HL-60/S4 treated with retinoic acid at 250 ng/mL for 4 days and 3 days (cell line): ENCODE data around the gene C6.
"Not testable (repeated sequence)": the region's sequence is repeated elsewhere in the genome, so short reads cannot be mapped to it uniquely, and the experiment has no call there.

Experiments used
- in situ Hi-C: fragments of 300-500 bp; cut with MboI; formaldehyde crosslinking; loops from 2 replicates; pipeline ENCODE4 v1.7.0; 2022; ENCODE audit warnings: low sequenced_read_pairs

The C6 gene

DNA sequence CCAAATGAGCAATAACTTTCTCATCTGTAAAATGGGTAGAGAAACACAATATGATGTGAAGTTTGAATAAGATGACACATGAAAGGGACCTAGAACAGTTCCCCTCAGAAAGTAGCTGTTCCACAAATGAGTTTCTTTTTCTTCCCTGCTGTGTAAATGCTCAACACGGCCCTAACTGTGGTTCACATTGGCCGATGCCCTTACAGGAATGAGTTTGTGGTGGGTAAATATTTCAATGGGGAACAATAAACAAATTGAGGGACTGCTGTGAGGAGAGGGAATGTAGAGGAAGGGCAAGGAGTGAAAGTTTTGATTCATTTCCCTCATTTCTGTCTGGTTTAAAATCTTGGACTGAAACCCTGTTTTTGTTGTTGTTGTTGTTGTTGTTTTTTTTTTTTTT lies 12.8 kb downstream of the C6 start:
- in situ Hi-C loops, result no loop called here

DNA sequence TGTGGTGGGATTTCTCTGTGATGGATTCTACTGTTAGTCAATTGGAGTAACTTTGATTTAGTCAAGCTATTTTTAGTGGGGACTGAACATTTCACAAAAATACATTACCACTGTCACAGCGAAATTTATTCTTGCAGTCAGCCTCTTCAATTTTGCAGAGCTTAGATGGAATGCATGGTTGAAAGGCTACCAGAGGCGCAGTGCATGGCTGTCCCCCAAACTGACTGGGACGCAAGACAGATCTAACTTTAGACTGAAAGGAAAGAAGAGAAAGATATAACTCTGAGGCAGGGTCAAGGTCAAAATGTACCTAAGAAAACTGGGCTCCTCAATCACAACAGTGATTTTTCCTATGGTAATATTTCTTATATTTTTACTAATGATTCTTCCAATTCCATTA lies 13.7 kb downstream of the C6 start:
- in situ Hi-C loops, result no loop called here

DNA sequence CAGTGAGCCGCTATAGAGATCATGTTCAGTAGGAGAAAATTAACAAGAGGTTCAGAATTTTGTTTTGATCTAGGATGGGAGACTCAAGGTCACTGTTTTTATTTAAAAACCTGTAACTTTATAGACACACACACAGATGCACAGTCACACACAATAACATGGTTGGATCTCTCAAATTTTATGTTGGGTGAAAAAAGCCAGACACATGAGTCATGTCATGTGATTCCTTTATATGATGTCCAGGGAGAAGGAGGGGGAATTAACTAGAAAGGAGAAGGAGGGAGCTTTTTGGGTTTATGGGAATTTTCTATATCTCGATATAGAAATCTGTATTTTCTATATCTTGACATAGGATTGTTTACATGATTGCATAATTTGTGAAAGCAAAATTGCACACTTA lies 17.1 kb downstream of the C6 start:
- in situ Hi-C loops, result no loop called here

DNA sequence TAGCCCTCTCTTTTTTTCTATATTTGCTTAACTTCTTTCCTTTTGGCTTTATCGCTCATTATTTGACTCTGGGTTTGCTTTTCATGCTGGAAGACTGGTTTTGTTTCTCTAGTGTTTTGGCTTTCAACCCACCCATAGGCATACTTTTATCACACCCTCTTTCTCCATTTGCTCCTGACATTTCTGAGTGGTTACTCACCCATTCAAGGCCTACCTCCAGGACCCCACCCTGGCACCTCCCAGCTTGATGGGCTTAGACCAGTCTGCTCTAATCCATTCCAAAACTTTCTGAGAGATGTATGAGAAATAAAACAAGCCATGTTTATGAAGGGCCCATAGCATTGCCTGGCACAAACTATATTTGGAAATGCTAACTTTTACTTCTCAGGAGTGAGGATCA lies 18.1 kb downstream of the C6 start:
- in situ Hi-C loops, result no loop called here

DNA sequence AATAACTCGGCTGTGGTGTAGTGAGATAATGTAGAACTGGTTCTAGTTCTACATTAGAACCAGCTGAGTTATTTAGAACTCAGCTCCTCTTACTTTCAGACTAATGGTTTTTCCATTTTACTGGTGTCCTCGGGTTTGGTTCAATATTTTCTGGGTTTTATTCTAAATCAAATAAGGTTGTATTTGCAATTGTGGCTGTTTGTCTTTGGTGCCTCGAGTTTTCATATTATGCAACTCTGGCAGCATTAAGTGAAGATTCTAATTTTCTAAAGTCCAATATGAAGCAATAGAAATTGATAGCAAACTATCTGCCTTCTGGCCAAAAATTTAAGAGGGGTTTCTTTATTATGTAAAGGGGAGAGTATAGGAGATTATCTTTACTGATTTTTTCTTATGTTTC lies 19.0 kb downstream of the C6 start:
- in situ Hi-C loops, result no loop called here

DNA sequence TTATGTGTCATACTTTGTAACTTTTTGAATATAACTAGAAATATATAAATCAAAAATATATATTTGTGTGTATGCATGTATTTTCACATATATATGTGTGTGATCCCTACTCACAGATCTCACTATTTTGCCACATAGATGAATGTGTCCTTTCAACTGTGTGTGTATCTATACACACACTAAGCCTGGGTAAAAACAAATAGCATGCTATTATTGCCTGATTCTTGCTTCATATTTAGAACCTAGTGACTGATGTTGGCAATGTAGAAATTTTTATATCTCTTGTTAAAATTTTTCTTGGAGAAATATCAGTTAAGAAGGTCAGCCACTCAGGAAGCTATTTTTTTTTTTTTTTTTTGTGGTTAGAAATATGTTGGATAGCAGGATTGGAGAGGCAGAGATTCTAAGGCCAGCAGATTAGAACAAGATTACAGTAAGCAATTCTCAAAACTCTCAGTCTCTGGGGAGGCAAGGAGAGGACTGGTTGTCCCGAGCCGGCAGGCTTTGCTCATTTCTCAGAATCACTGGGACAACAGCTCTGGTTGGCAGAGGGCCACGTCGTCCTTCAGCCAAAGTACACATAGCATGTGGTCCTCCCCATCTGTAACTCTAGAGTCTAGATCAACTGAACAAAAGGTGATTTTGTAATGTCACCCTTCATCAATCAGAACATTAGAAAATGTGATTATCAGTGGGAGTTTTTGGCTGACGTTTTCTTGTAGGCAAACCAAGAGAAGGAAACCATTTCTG lies 19.7 kb downstream of the C6 start:
- in situ Hi-C loops, result no loop called here

DNA sequence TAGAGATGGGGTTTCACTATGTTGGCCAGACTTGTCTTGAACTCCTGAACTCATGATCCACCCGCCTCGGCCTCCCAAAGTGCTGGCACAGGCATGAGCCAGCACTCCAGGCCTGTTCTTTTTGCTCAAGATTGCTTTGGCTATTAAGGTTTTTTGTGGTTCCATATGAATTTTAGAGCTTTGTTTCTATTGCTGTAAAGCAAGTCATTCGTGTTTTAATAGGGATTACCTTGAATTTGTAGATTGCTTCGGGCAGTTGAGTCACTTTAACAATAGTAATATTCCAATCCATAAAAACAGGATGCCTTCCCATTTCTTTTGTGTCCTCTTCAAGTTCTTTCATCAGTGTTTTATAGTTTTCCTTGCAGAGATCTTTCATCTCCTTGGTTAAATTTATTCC lies 22.1 kb downstream of the C6 start:
- in situ Hi-C loops, result no loop called here

DNA sequence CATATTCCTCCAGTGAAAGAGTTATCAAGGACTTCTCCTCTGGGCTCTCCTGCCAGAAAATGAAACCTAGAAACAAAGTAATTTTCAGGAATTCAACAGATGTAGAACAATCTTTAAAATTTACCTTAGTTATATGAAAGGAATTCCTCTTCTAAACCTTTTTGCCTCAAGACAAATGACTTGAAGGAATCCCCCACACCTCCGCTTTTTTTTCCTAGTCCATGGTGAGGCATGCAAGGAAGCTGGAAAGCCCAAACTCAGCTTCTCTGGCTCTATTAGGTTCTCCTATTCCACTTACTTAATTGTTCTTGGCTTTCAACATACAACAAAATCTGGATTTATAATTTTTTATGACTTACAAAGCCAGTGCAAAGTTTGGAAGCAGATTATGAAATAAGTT lies 27.2 kb downstream of the C6 start:
- in situ Hi-C loops, result no loop called here

DNA sequence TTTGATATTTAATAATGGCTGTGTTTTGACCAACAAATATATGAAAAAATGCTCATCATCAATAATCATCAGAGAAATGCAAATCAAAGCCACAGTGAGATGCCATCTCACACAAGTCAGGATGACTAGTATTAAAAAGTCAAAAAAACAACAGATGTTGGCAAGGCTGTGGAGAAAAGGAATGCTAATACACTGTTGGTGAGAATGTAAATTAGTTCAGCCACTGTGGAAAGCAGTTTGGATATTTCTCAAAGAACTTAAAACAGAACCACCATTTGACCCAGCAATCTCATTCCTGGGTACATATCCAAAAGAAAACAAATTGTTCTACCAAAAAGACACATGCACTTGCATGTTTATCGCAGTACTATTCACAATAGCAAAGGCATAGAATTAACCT lies 30.0 kb downstream of the C6 start:
- in situ Hi-C loops, result not testable (repeated sequence)

DNA sequence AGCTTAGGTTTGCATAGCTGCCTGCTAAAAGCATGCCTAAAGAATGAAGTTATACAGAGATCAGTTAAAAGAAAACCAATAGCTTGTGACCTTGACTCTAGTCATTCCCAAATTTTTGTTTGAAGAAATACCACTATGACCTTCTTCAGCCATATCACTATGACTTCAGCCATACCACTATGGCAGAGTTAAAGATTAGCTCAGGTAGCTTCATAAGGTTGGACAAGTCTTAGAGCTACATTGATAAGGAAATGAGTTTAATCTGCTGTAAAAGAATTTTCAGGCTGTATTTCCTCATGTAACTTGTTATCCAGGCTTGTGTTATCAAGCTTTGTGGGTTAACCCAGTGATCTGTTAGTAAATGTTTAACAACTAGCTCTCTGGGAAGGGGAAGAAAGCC lies 30.7 kb downstream of the C6 start:
- in situ Hi-C loops, result no loop called here

DNA sequence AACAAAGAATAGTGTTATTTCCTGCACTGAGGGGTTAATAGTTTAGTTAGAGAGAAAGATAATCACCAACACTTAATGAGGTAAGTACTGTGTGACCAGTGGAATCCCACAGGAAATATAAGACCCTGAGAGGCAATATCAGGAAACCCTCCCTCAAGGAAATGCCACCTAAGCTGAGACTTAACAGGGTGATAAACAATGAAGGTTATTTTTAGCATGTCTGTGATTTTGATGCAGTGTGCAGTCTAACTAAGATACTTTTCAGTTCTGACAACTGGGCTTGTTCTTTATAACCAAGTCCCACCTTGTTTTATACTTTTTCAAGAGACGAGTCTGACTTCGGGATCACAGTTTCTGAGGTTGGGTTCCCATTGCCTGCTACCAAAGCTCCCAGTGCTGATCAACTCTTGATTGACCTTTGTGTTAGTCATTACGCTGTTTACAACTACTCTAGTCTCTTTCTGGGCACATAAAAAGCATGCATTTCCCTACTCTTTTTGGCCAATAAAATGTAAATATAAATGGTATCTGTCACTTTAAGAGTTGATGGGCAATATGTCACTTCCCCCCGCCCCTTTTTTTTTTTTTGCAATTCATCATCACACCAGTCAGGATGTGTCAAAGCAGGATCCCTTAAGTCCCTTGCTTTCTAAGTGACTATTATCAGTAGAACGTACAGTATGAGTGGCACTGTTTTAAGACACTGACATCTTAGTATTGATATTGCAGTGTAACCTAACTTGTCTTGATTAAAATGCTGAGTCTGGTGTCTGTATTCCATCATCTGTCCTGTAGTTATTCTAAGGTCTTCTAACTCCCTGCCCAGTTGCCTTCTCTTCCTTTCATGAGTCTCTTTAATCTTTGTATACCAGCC lies 31.4 kb downstream of the C6 start:
- in situ Hi-C loops, result no loop called here

DNA sequence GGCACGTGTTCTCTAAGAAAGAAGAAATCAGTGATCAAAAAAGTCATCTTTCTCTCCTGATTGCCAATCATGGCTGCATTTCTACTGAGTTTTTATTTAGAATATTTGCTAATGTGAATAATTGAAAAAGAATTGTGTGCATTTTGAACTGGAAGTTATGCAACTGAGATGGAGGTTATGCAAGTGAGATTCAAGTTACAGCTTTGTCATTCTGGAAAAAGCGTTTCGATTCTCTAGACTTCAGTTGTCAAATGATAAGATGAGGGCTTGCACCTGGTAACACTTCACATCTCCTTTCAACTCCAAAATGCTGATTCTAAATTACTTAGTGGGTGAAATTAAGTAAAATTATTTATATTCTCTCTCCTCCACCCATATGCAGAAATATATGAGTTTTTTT lies 36.4 kb downstream of the C6 start:
- in situ Hi-C loops, result no loop called here

DNA sequence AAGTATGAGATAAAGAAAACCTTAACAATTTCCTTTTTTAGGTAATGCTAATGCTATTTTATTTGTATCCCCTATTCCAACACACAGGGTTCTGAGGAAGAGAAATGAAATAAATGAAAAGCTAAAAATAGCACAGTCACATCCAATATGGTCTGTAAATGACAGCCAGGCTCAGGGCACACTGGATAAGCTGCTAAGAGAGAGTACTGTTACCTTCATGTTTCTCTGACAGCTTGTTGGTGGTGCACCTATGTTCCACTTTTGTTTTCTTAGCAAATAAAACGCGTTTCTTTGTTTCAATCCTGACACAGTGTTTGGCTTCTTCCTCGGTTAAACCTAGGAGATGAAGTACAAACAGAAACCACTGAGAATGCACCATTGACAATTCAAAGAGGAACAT lies 41.3 kb downstream of the C6 start:
- in situ Hi-C loops, result no loop called here

DNA sequence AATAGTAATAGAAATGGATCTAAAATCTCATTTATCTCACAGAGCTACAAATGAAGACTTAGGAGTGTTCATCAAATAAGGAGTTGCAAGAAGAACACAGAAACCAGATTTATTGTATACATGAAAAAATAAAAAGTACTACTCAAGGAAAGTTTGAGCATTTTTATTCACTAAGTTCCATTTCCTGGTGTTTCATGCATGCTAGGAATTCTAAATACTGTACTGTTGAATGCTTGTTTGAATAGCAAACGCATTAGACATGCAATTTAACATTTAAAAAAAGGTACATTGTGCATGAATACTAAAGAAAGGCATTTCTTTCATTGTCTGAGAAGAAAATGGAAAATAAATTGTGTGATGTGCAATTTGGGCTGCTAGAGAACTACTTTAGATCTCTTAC lies 52.1 kb downstream of the C6 start:
- in situ Hi-C loops, result no loop called here

DNA sequence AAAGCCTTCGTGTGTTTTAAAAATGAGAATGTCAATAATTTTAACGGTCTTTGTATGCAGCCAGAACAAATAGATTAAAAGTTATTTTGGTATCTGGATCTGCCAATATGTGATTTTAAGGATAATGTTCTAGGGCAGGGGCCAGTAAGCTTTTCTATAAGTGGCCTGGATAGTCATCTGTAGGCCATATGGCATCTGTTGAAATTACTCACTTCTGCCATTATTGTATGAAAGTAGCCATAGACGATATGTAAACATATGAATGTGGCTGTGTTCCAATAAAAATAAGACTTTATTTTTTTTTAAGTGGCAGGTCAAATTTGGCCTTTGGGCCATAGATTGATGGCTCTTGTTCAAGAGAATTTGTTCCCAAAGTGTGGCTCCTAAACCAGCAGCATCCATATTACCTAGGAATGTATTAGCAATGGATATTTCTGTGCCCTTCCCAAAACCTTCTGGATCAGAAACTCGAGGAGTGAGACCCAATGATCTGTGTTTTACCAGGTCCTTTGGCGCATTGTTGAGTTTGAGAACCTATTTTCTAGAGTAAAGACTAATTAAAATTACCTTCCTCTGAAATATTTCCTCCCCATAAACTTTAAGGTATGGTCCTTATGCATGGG lies 55.9 kb downstream of the C6 start:
- in situ Hi-C loops, result no loop called here

DNA sequence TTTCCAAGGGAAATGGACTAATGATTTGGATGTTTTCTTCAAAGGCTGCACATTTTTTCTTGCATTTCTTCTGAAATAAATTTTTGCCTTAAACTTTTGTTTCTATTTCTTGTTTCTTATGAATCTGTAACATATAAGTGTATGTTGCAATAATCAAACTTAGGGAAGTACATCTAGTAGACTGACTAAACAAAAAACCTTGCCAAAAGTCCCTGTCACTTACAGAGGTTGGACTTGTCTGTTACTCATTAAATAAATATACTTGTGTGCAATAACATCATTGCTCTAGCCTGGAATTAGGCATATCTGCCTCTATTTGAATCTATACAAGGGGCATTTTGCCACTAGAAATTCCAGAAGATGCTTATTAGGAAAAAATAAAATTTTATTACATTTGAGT lies 56.6 kb downstream of the C6 start:
- in situ Hi-C loops, result no loop called here

DNA sequence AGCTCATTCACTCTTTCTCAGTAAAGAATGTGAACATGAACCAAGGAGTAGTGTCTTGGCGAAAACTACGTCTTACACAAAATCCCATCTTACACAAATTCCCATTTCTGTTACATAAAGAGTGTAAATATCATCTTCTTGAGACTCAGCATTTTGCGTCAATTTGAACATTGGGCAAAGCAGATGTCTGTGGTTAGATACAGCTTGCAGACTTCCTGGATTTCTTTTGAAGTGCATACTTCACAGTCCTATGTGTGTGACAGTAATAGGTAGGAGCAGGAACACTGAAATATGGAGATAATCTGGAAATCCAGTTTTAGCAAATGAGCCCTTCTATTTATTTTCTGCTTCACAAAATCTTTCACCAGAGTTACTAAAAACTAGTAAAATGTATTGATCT lies 58.8 kb downstream of the C6 start:
- in situ Hi-C loops, result no loop called here

DNA sequence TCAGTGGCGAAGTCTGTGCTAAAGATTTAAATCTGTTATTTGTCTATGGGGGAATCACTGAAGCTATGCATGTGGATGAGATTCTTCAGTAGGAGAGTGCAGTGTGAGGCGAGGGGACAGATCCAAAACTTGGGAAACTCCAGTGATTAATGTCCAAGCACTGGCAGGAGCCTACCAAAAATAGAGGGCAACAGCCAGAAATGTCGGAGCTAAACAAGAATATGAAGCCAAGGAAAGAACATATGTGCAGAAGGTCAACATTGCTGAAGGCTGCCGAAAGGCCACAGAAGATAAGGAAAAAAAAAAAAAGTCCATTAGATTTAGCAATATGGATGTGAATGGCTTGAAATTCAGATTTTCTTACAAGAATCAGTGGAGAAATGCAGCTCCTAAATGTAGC lies 61.8 kb downstream of the C6 start:
- in situ Hi-C loops, result no loop called here

DNA sequence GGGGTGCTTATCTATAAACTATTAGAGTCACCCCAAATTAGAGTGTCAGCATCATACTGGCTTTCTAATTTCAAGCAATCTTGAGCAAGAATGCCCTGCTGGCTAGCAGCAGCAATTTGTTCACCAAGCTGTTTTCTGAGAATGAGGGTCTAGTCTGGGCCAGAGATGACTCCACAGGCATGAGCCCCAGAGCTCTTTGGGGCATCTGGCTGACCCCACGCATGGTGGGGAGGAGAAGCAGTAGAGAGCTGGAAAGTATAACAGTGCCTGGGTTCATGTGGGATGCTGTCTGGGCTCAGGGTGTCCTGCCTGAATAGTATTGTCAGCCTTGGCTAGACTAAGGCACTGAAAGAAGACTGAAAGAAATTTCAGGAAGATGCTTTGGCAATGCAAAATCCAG lies 64.9 kb downstream of the C6 start:
- in situ Hi-C loops, result no loop called here

DNA sequence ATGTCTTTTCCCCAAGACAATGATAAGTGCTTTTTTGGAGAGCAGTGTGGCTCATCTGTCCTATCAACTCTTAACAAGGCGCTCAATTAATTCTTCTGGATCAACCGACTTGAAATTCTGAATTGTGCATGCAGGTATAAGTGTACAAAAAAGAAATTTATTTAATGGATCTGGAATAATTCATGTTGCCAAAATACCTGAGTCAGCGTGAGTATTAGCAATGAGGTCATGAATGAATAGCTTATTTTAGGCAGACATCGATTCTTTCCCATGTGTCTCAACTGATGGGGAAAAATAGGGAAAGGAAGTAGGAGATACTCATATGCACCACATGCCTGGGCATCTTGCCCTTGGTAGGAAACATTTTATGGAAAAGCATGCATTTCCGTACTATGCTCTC lies 68.0 kb downstream of the C6 start:
- in situ Hi-C loops, result no loop called here

DNA sequence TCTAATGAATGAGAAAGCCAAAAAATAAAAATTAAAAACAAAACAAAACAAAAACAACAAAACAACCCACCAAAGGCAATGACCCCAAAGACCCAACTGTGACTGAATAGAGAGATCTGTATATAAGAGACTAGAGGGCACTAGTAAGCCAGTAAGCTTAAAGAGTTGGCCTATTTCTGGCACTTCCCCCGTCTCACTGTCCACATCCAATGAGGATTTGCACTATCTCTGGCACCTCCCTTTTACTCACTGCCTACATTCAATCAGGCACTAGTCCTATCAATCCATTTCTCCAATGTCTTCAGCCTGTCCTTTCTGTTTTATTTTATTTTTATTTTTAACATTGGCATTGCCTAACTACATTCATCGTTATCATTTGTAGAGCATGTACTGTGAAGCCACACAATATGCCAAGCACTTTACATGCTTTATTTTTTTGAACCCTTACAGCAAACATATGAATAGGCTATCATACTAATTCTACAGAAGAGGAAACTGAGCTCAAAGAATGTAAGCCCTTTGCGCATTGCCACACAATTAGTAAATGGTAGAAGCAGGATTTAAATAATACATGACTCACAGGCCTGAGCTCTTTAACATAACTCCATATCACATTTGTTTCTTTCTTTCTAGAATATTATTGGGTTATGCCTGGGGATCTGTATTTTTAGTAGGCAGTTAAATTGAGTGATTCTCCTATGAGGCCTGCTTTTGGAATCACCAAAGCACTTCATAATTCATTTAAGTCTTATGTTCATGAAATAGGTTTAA lies 70.0 kb downstream of the C6 start:
- in situ Hi-C loops, result no loop called here
